ENCODE measurements around the gene TMEM163. TPM values are rescaled to one million over a fixed set of nuclear protein-coding genes. Genes with fewer than 3 reads are reported as not detected.
A peak's percentile ranks its signal among the peaks of the same experiment; 100 is the strongest.
"Not testable (repeated sequence)": the region's sequence is repeated elsewhere in the genome, so short reads cannot be mapped to it uniquely, and the experiment has no call there.

Gene TMEM163
- total RNA-seq, 1 donor from 2014 or later = not detected

GRCh38 chr2:134508391-134508790 lies 210.4 kb downstream of the TMEM163 start:
- Histone ChIP-seq H3K27me3 (ENCODE audit: control insufficient read depth, insufficient read depth, low read length) (no peaks in the 10 kb centered on the region), H3K4me3 (ENCODE audit: low read depth, low read length) (no peak overlapping the region), H3K36me3 (ENCODE audit: control insufficient read depth, insufficient read depth, low read length) (no peaks in the 10 kb centered on the region)
- DNase-seq (ENCODE audit: low read depth) = no peak
- no peak for FAIRE-seq
- TF ChIP-seq CTCF (IDR thresholded peaks at IDR 0.05; ENCODE audit: insufficient read depth, low read length, severe bottlenecking) = no peak

GRCh38 chr2:134507697-134508096 lies 211.1 kb downstream of the TMEM163 start:
- no peaks in the 10 kb centered on the region for H3K27me3 ChIP-seq (ENCODE audit: control insufficient read depth, insufficient read depth, low read length)
- H3K4me3 ChIP-seq (ENCODE audit: low read depth, low read length) = no peak overlapping the region
- no peaks in the 10 kb centered on the region for H3K36me3 ChIP-seq (ENCODE audit: control insufficient read depth, insufficient read depth, low read length)
- TF ChIP-seq CTCF (IDR thresholded peaks at IDR 0.05; ENCODE audit: insufficient read depth, low read length, severe bottlenecking) = no peak
- FAIRE-seq (no peak), DNase-seq (ENCODE audit: low read depth) (no peak)

GRCh38 chr2:134507159-134507558 lies 211.6 kb downstream of the TMEM163 start:
- not testable (repeated sequence) for FAIRE-seq; H3K4me3 ChIP-seq (ENCODE audit: low read depth, low read length); H3K36me3 ChIP-seq (ENCODE audit: control insufficient read depth, insufficient read depth, low read length); DNase-seq (ENCODE audit: low read depth); H3K27me3 ChIP-seq (ENCODE audit: control insufficient read depth, insufficient read depth, low read length)

GRCh38 chr2:134505446-134505845 lies 213.4 kb downstream of the TMEM163 start:
- no peak for FAIRE-seq
- TF ChIP-seq CTCF (IDR thresholded peaks at IDR 0.05; ENCODE audit: insufficient read depth, low read length, severe bottlenecking) = no peak
- H3K4me3 ChIP-seq (ENCODE audit: low read depth, low read length) = no peak overlapping the region
- no peak for DNase-seq (ENCODE audit: low read depth)
- no peaks in the 10 kb centered on the region for H3K36me3 ChIP-seq (ENCODE audit: control insufficient read depth, insufficient read depth, low read length)
- no peaks in the 10 kb centered on the region for H3K27me3 ChIP-seq (ENCODE audit: control insufficient read depth, insufficient read depth, low read length)

- peak; percentile 43 for FAIRE-seq
- H3K36me3 ChIP-seq (ENCODE audit: control insufficient read depth, insufficient read depth, low read length) = no peaks in the 10 kb centered on the region
- peak; percentile 92 for DNase-seq (ENCODE audit: low read depth)
- TF ChIP-seq CTCF (IDR thresholded peaks at IDR 0.05; ENCODE audit: insufficient read depth, low read length, severe bottlenecking) = no peak
- no peak overlapping the region for H3K4me3 ChIP-seq (ENCODE audit: low read depth, low read length)
- no peaks in the 10 kb centered on the region for H3K27me3 ChIP-seq (ENCODE audit: control insufficient read depth, insufficient read depth, low read length)
Observed at GRCh38 chr2:134504586-134505336, 214.0 kb downstream of the TMEM163 start.

GRCh38 chr2:134502104-134502503 lies 216.7 kb downstream of the TMEM163 start:
- FAIRE-seq (no peak), DNase-seq (ENCODE audit: low read depth) (no peak)
- TF ChIP-seq CTCF (IDR thresholded peaks at IDR 0.05; ENCODE audit: insufficient read depth, low read length, severe bottlenecking) = no peak
- Histone ChIP-seq H3K36me3 (ENCODE audit: control insufficient read depth, insufficient read depth, low read length) (no peaks in the 10 kb centered on the region), H3K27me3 (ENCODE audit: control insufficient read depth, insufficient read depth, low read length) (no peaks in the 10 kb centered on the region), H3K4me3 (ENCODE audit: low read depth, low read length) (no peak overlapping the region)
